PC-3 (cell line): ENCODE data around the gene PITPNB. TPM values are rescaled to one million over a fixed set of nuclear protein-coding genes. Genes with fewer than 3 reads are reported as not detected.

Source experiments
- ATAC-seq: fragments of 200-7000 bp; cut with Tn5 transposase; 2 replicates; pipeline ENCODE4 v1.9.1; 2020; ENCODE audit warnings: mild to moderate bottlenecking, moderate library complexity
- BruUV-seq: library from RNA; stranded (reverse); fragments of 400-500 nt; replicated peaks from 2 replicates; lab custom pipeline; 2021; lab: Mats Ljungman, UMichigan
- CTCF ChIA-PET: fragments of 300-600 bp; sonication (Branson Sonifier 250); formaldehyde crosslinking; loops from one replicate; lab custom pipeline; 2022; ENCODE audit warnings: antibody characterized with exemption; lab: Charles Lee
- POLR2A ChIA-PET: fragments of 300-600 bp; sonication (Branson Sonifier 250); formaldehyde crosslinking; loops from one replicate; lab custom pipeline; 2022; ENCODE audit warnings: antibody characterized with exemption; ENCODE audit not compliant: unreplicated experiment; lab: Charles Lee
- DNase-seq: peaks from one replicate; pipeline ENCODE4 v3.0.0-alpha.2; 2015
- H2AFZ ChIP-seq: fragments of 300-600 bp; sonication (generic); 2 replicates; pipeline ENCODE4 v1.6.0; 2016; ENCODE audit warnings: antibody characterized with exemption, low read length
- H3F3A ChIP-seq: fragments of 300-600 bp; sonication (generic); one replicate; pipeline ENCODE4 v1.6.0; 2017; ENCODE audit warnings: antibody characterized with exemption, low read length, control low read depth, mild to moderate bottlenecking; ENCODE audit not compliant: unreplicated experiment
- H3K27ac ChIP-seq: fragments of 300-600 bp; sonication (generic); 2 replicates; pipeline ENCODE4 v1.5.1; 2016; ENCODE audit warnings: mild to moderate bottlenecking, low read length
- H3K27me3 ChIP-seq: fragments of 300-600 bp; sonication (generic); 2 replicates; pipeline ENCODE4 v1.6.1; 2016; ENCODE audit warnings: low read length, mixed read lengths
- H3K36me3 ChIP-seq: fragments of 300-600 bp; sonication (generic); 2 replicates; pipeline ENCODE4 v1.6.1; 2016; ENCODE audit warnings: low read depth, mixed run types, low read length, mixed read lengths
- H3K4me1 ChIP-seq: fragments of 300-600 bp; sonication (generic); 2 replicates; pipeline ENCODE4 v1.5.1; 2016; ENCODE audit warnings: low read length; ENCODE audit not compliant: insufficient read depth
- H3K4me2 ChIP-seq: fragments of 300-600 bp; sonication (generic); 2 replicates; pipeline ENCODE4 v1.6.0; 2016; ENCODE audit warnings: low read length
- H3K4me3 ChIP-seq: fragments of 300-600 bp; sonication (generic); 2 replicates; pipeline ENCODE4 v1.5.1; 2016; ENCODE audit warnings: mild to moderate bottlenecking, low read length, mixed read lengths
- H3K79me2 ChIP-seq: fragments of 300-600 bp; sonication (generic); 2 replicates; pipeline ENCODE4 v1.6.1; 2017; ENCODE audit warnings: low read length, mixed read lengths
- H3K9ac ChIP-seq: fragments of 300-600 bp; sonication (generic); 2 replicates; pipeline ENCODE4 v1.6.0; 2016; ENCODE audit warnings: mild to moderate bottlenecking, low read length
- H3K9me2 ChIP-seq: fragments of 300-600 bp; sonication (generic); replicated peaks from 2 replicates; pipeline ENCODE4 v1.6.1; 2016; ENCODE audit warnings: mixed run types, low read length, mixed read lengths
- H3K9me3 ChIP-seq: fragments of 300-600 bp; sonication (generic); 2 replicates; pipeline ENCODE4 v1.6.1; 2016; ENCODE audit warnings: low read length, mixed read lengths
- H4K20me1 ChIP-seq: fragments of 300-600 bp; sonication (generic); 2 replicates; pipeline ENCODE4 v1.6.1; 2016; ENCODE audit warnings: low read length, mixed read lengths
- CTCF ChIP-seq: fragments of 300-600 bp; sonication (generic); conservative IDR thresholded peaks from 2 replicates; pipeline ENCODE4 v1.5.1; 2017; ENCODE audit warnings: antibody characterized with exemption, low read depth, mild to moderate bottlenecking, low read length
- EZH2 ChIP-seq: fragments of 300-600 bp; sonication (generic); IDR thresholded peaks from one replicate; pipeline ENCODE4 v1.6.1; 2017; ENCODE audit warnings: antibody characterized with exemption, mild to moderate bottlenecking, low read length; ENCODE audit not compliant: unreplicated experiment
- EZH2phosphoT487 ChIP-seq: fragments of 300-600 bp; sonication (generic); IDR thresholded peaks from 2 replicates; pipeline ENCODE4 v1.6.1; 2018; ENCODE audit warnings: mild to moderate bottlenecking, antibody characterized with exemption, low read length, borderline replicate concordance
- intact Hi-C: fragments of 100-400 bp; cut with micrococcal nuclease; formaldehyde crosslinking; loops from 2 replicates; pipeline ENCODE4 v1.9.0; 2023
- total RNA-seq: library from RNA; depleted of rRNA; stranded (reverse); fragments of >200 nt; gene quantifications from 2 replicates; pipeline ENCODE4 v1.2.3, GENCODE V29; 2014

The PITPNB gene
- total RNA-seq, 1 experiment from 2014 or later: 15.3 TPM

GRCh38 chr22:27840436-27840835, 78.6 kb downstream of the PITPNB start:
- ChIA-PET CTCF (no interaction called here), POLR2A (no interaction called here)
- Histone ChIP-seq H3K9ac (no peak overlapping the region), H3K9me2 (no peaks in the 10 kb centered on the region), H3F3A (no peaks in the 10 kb centered on the region), H3K4me1 (no peaks in the 10 kb centered on the region), H3K27me3 (no peaks in the 10 kb centered on the region), H4K20me1 (no peaks in the 10 kb centered on the region), H3K36me3 (no peaks in the 10 kb centered on the region), H3K4me2 (no peak overlapping the region), H3K27ac (no peak overlapping the region), H3K4me3 (no peak overlapping the region), H3K9me3 (no peaks in the 10 kb centered on the region), H2AFZ (no peak overlapping the region), H3K79me2 (no peaks in the 10 kb centered on the region)
- no peak for TF ChIP-seq EZH2
- TF ChIP-seq EZH2phosphoT487: no peak
- BruUV-seq: no TSS peak
- ATAC-seq (no peak), DNase-seq (no peak)
- intact Hi-C loops: no loop called here

- no peaks in the 10 kb centered on the region for H3K9me3 ChIP-seq
- TF ChIP-seq CTCF (no peak), EZH2 (no peak), EZH2phosphoT487 (no peak)
- no peaks in the 10 kb centered on the region for H3K79me2 ChIP-seq
- CTCF ChIA-PET: no interaction called here
- no peaks in the 10 kb centered on the region for H3K36me3 ChIP-seq
- BruUV-seq: no TSS peak
- no peaks in the 10 kb centered on the region for H3K9me2 ChIP-seq
- no peaks in the 10 kb centered on the region for H4K20me1 ChIP-seq
- POLR2A ChIA-PET: no interaction called here
- H3K4me1 ChIP-seq: no peaks in the 10 kb centered on the region
- no peak overlapping the region for H3K27ac ChIP-seq
- no peak for ATAC-seq
- no peak overlapping the region for H3K9ac ChIP-seq
- intact Hi-C loops: no loop called here
- no peak overlapping the region for H3K4me3 ChIP-seq
- no peak overlapping the region for H2AFZ ChIP-seq
- no peaks in the 10 kb centered on the region for H3F3A ChIP-seq
- no peaks in the 10 kb centered on the region for H3K27me3 ChIP-seq
- DNase-seq: no peak
- H3K4me2 ChIP-seq: no peak overlapping the region
Measured at GRCh38 chr22:27839057-27839660, 79.9 kb downstream of the PITPNB start.

GRCh38 chr22:27836181-27836580, 82.9 kb downstream of the PITPNB start:
- Histone ChIP-seq H3K79me2 (no peaks in the 10 kb centered on the region), H3K9ac (no peak overlapping the region), H3K9me2 (no peaks in the 10 kb centered on the region), H2AFZ (no peak overlapping the region), H4K20me1 (no peaks in the 10 kb centered on the region), H3K36me3 (no peaks in the 10 kb centered on the region), H3K27ac (no peak overlapping the region), H3K27me3 (no peaks in the 10 kb centered on the region), H3K9me3 (no peaks in the 10 kb centered on the region), H3K4me3 (no peak overlapping the region), H3K4me2 (no peak overlapping the region), H3F3A (no peaks in the 10 kb centered on the region), H3K4me1 (no peaks in the 10 kb centered on the region)
- POLR2A ChIA-PET: no interaction called here
- no peak for ATAC-seq
- BruUV-seq: no TSS peak
- TF ChIP-seq EZH2phosphoT487: no peak
- no peak for TF ChIP-seq EZH2
- TF ChIP-seq CTCF: no peak
- CTCF ChIA-PET: no interaction called here
- no peak for DNase-seq
- intact Hi-C loops: no loop called here
